NCI-H446 (cell line): ENCODE data around the gene PRRC1.
"Not testable (repeated sequence)": the region's sequence is repeated elsewhere in the genome, so short reads cannot be mapped to it uniquely, and the experiment has no call there.

Source experiments
- DNase-seq, 2 experiments: peaks; one replicate each; lab custom pipeline; 2025; lab: John Stamatoyannopoulos, UW

Gene PRRC1

DNA sequence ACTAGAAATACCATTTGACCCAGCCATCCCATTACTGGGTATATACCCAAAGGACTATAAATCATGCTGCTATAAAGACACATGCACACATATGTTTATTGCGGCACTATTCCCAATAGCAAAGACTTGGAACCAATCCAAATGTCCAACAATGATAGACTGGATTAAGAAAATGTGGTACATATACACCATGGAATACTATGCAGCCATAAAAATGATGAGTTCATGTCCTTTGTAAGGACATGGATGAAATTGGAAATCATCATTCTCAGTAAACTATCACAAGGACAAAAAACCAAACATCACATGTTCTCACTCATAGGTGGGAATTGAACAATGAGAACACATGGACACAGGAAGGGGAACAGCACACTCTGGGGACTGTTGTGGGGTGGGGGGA is 27.8 kb downstream of the PRRC1 start:
- DNase-seq = not testable (repeated sequence)

DNA sequence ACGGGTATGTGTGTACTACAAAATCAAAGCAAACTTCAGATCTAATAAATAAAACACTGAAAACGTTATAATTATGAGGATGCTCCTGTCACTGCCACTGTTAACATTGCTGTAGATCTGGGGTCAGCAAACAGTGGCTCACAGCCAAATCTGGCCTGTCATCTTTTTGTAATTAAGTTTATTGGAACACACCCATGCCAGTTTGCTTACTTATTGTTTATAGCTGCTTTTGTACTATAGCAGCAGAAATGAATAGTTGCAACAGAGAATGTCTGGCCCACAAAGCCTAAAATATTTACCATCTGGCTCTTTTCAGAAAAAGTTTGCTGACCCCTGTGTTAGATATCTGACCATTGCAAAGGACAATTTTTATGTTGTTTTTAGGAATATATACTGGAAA is 32.1 kb downstream of the PRRC1 start:
- DNase-seq = no peak

DNA sequence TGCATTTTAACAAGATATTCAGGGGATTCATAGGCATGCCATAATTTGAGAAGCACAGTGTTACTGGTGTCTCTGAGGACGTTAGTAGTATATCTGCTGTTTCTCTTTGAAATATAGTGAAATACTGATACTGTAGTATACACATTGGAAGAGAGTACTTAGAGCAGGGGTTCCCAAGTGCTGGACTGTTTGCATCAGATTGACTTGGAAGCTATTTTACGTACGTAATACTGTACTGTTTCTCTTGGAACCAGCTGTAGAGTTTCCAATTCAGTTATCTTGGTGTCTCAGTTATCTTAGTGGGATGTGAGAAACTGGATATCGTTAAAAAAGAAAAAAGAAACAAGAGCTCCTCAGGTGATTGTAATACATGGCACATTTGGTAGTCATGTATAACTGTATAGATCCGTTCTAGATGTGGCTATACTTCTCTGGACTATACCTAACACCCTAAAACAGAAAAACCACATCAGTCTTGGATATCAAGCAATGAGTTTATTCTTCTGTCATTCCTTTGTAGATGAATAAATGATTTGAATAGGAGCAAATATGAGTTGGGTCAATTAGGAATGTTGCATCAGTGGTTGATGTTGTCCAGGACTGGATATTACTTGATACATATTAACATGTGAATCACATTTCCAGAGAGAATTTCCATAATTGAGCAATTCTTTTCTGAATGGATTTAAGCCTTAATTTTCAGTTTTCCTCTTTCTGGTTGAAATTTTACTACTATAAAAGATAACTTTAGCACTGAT is 33.4 kb downstream of the PRRC1 start:
- DNase-seq = no peak

DNA sequence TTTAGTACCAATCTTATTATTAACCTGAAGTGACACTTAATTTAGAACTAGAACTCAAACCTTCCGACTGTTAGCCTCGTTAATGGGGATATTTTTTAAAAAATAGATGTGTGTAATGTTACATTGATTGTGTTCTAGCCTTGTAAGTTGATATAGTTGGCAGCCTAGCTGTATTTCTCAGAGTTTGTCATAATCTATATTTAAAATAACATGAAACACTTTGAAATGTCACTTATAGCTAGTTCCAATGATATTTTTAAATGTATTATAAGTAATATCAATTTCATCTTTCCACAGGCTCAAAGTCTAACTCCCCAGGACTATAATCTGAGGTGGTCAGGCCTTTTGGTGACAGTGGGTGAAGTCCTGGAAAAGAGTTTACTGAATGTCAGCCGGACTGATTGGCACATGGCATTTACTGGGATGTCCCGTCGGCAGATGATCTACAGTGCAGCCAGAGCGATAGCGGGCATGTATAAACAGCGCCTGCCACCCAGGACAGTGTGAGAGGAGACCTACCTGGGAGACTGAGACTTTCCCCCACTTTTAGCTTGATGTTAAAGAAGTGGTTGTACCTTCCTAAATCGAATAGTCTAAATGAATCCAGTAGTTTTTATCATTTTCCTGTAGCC is 34.1 kb downstream of the PRRC1 start:
- no peak for DNase-seq

DNA sequence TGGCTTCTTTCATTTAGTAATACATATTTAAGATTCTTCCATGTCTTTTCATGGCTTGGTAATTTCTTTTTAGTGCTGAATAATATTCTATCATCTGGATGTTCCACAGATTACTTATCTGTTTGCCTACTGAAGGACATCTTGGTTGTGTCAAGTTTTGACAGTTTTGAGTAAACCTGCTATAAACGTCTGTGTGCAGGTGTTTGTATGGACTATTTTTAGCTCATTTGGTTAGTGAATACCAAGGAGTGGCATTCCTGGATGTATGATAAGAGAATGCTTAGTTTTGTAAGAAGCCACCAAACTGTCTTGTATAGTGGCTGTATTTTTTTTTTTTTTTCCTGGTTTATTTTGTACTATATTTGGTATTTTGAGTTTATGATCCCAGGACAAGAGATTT is 38.4 kb downstream of the PRRC1 start:
- DNase-seq = no peak

DNA sequence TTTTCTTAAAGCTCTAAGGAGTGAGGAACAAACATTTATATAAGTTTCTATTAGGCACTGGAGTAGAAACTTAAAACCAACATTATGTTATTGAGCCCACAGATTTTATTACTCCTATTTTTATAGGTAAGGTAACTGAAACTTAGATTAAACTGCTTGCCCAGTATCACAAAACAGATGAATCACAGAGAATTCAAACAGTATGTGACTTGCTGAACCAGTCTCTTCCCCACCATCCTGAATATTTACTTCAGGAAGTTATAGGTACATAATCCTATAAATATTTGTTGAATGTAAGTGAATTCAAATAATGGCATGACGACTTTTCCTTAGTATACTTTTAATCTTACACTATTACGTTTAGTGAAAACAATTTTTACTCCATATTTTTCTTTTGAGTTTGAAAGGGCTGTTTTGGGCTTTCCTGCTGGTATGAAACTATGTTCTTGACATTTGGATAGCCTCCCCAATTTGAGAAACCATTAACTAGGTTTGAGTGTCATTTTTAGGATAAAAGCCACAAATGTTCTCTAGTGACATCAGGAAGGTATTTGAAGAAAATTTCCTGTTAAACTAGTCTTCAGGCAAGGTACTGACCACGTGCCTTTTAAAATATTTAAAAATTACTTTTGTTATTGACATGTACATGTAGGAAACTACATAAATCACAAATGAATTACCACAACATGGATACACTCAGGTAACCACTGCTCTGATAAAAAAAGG is 39.3 kb downstream of the PRRC1 start:
- DNase-seq = no peak

DNA sequence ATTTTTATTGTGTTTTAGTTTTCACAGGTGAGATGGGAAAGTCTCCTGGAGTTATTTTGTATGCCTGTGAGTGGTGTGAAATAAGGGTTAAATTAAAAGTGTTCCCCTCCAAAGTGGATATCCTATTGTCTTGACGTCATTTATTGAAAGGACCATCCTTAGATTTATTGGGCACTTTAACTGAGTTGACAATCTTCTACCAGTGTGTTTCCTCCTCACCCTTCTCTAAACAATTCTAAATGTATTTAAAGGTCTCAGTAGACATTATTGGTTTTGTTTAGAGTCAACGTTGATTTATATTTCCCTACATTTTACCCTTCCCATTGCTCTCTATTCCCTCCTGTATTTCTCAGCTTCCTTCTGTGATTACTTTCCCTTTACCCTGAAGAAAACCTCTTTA is 40.8 kb downstream of the PRRC1 start:
- DNase-seq = no peak

DNA sequence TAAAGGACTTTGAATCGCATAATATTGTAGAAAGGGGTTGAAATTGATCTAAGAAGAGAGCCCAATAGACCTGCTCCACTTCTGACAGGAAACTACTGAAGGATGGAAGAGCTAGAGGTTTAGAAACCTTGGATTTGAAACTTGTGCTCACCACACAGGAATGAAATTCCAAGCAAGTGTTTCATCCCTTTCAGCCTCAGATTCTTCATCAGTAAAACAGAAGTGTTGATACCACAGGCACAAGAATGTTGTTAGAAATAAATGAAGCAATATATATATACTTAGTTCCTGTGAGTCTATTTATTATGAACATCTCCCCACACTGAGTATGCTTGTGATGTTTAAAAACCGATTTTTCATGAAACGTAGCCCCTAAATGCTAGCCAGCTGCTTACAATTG is 43.8 kb downstream of the PRRC1 start:
- no peak for DNase-seq

DNA sequence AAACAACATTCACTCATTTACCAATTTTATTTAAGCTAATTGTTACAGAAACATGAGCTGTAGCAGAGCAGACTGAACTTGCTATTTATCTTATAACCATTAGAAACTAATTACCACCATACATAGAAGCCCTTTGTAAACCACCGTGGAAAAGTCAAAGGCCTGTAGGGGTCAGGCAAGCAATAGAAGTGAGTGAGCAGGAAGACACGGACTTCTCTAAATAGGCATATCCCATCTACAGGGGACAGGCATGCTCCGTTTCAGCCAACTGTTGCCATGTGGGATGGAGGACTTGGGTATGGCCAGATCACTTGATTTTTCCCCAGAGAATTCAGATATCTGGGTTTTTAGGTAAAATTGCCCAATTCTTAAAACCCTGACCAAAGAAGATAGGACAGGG is 44.8 kb downstream of the PRRC1 start:
- DNase-seq = no peak

DNA sequence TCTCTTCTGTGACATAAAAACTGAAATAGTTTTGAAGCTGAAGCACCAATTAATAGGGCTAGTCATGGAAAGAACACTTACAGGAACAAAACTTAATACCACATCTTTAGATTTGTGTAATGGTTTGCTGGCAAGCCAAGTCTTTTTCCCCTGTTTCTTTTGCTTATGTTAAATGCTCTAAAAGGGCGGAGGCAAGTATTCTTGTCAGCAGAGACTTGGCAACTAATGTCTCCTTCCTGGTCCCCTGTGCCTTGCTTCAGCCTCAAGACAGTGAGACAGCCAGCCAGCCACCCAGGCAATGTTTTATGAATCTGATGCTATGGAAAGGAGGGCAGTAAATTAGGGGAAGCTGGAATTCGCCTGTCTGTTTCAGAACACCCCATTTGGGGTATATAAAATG is 45.7 kb downstream of the PRRC1 start:
- no peak for DNase-seq

DNA sequence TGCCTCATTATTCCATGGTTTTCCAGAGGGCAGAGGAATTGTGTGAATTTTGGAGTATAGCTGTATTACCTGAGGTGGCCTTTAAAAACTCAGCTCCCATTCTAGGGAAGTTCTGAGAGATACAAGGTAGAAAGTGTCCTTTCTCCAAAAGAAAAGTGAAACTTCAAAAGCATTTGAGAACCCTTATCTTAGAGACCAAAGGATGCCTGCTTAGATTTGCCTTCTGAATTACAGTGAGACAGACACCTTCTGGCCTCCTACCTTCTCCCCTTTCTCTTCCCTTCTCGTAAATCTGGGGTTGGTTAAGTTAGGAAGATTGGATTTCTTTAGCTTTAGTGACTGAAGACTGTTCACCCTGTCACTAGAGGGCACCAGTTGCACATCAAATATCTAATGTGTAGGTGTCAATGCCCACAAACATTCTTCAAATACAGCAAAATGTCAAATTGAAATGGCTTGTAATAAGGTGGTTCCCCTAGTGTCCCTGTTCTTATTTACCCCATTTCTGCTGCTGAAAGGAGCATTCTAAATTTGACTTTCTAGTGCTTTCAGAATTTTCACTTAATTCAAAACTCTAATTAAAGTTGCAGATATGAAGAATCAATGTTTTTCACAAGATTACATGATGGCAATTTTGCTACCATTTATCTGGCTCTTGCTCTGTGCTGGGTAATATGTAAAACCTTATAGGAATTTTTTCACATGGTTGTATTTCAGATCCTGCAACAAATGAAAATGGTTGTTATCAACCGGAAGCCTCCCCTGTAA is 46.7 kb downstream of the PRRC1 start:
- DNase-seq = peak; percentile 10 to 64

DNA sequence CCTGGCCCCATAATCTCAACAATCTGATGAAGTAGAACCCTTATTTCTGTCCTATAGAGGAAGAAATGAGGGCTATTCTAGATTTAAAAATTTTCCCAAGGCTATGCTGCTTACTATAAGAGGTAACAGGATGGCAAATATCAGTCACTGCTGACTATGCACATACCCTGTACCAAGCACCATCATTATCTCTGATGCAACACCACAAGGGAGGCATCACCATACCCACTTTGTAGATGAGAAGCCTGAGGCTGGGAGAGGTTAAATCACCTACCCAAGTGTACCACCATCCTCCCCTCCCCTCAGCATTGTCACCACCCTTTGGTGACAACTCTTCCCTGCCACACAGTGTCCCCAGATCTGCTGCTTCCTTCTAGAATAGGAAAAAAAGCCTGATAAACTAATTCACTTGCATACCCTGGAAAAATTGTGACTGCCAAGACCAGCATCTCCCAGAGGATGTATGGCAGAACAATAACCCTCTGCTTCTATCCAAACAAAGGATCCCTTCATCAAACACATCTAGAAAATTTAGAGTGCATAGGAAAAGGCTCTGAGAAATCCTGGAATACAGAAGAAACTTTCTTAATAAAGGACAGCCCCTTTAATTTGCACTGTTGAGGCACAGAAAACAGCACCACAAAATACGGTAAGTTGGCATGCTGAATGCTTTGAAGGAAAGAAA is 48.3 kb downstream of the PRRC1 start:
- no peak for DNase-seq

DNA sequence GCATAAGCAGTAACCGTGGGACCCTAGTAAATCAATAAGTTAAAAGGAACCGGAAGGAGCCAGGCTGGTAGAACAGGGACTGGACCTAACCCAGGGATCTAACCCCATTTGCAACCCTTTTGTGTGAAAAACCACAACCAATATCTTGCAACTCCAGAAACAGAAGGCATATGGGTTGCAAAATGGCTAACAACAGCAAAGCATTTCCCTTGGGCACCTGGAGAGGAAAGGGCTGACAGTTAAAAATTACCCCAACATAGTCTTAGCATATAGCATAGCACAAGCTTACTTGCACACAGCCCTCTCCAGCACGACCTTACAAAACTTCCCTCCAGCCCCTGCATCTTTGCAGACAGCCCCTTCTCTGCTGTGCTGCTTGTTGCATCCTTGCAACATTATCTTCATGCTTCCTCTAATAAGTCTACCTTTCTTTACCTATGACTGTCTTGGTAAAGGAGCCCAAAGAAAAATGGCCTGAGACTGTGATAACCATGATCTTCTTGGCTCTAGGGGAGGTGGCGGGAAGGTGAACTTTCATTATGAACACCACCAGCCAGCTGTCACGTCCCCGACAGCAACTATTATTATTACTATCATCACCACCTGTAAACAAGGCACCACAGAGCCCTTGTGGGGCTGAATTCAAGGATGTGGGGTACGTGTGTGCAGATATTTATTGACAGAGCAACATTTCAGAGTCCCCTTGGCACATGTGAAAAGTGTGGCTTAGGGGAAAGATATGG is 49.8 kb downstream of the PRRC1 start:
- DNase-seq = no peak

DNA sequence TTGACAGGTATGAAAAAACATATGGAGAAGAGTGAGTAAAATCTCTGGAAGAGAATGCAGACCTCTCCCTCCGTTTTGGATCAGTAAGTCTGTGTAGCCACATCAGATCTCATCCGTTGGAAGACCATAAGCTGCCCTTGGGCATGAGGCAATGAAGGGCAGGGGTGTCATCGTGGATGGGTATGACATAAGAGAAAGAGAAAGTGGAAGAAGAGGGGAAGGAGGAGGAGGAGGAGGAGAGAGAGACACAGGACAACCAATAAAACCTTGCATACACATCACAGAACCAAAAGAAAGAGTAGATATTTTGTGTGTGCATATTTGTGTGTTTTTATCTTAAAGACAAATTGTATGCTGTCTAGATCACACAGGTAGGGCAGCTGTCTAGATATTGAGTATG is 50.7 kb downstream of the PRRC1 start:
- DNase-seq = no peak

DNA sequence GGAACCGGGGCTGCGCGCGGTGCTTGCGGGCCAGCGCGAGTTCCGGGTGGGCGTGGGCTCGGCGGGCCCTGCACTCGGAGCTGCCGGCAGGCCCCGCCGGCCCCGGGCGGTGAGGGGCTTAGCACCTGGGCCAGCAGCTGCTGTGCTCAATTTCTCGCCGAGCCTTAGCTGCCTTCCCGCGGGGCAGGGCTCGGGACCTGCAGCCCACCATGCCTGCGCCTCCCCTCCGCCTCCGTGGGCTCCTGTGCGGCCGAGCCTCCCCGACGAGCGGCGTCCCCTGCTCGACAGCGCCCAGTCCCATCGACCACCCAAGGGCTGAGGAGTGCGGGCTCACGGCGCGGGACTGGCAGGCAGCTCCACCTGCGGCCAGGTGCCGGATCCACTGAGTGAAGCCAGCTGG is 52.0 kb downstream of the PRRC1 start:
- DNase-seq = not testable (repeated sequence)

DNA sequence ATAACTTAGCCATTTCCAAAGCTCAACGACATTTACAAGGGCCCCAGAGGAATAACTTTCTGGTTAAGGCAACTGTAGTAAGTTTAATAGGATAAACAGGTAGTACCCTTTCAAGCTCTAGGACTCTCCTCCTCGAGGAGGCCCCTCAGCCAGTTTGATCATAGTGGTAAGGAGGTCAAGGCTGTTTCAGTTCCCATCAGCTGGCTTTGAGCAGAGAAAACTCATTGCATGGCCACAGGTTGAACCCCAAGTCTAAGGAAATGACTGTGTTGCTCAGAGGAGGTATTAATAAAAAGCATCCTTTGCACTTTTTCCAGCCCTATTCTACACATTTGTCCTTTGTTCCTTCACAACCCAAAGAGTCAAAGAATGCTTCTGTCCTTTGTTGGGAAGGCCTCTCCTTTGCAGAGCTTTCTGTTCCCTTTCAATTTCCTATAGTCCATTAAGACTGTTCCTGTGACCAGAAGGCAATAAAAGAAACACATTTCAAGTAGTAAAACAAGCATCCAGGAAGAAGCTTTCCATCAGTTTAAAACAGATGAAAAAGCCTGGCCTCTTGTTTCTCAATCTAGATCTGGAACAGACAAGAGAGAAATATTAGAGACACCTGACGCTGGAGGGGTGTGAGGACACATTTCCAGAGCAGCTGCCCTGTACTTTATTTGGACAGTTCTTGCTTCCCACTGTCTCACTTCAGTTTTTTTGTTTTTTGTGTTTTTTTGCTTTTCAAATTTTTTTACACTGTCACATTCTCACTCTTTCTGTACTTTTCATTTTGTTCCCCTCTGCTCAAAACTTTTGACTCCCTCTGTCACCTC is 54.1 kb downstream of the PRRC1 start:
- no peak for DNase-seq

DNA sequence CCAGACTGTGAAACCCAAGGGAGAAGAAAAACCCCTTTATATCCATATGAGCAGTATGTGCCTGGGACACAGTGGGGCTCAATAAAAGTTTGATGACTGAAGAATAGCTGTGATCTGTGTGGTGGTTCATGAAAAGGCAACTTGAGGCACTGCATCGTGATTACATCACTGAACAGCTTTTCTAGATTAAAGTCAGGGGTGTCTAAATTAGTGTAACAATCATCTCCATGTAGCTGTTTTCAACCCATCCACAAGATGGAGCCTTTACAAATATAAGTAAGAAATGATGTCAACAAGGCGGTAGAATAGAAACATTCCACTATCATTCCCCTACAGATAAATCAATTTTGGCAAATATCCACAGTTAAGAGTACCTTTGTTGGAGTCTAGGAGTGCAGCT is 55.5 kb downstream of the PRRC1 start:
- no peak for DNase-seq

DNA sequence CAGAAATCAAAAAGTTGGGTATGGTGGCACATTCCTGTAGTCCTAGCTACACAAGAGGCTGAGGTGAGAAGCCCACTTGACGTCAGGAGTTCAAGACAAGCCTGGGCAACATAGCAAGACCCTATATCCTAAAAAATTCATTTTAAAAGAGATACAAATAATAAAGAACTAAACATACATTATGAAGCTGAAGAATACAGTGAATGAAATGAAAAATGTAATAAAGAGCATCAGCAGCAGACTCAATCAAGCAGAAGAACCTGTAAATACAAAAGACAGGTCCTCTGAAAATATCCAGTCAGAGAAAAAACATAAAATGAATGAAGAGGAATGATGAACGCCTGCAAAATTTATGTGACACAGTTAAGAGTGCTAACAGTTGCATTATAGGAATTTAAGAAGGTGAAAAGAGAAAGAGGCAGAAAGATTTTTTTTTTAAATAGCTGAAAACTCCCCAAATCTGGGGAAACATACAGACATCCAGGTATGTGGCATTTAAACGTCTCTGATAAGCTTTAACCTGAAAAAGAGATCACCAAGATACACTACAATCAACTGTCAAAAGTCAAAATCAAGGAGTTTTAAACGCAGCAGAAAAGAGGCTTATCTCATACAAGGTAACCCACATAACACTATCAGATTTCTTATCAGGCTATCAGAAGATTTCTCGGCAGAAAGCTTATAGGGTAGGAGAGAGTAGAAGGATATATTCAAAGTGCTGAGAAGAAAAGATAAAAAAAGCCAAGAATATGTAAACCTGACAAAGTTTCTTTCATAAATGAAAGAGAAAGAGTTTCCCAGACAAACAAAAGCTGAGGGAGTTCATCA is 57.6 kb downstream of the PRRC1 start:
- DNase-seq = no peak

DNA sequence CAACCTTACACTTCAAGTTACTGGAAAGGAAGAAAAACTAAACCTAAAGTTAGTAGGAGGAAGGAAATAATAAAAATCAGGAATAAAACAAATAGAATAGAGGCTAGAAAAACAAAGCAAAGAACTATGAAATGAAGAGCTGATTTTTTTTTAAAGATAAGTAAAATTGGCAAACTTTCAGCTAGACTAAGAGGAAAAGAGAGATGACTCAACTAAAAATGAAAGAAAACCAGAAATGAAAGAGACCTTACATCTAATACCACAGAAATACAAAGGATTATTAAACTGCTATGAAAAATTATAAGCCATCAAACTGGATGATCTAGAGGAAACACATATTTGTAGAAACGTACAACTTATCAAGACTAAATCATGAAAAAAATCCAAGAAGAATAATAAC is 60.0 kb downstream of the PRRC1 start:
- DNase-seq = no peak
